Neutrophil (primary cell): Measurements from ENCODE around the gene NKD1.

Experiments used
- H3K27ac ChIP-seq: fragments of 200-600 bp; sonication (generic); 2 replicates; pipeline ENCODE4 v1.5.1; 2016; ENCODE audit warnings: mild to moderate bottlenecking, moderate library complexity
- H3K27me3 ChIP-seq: fragments of 200-600 bp; sonication (generic); 2 replicates; pipeline ENCODE4 v1.6.0; 2016; ENCODE audit warnings: mild to moderate bottlenecking
- H3K36me3 ChIP-seq: fragments of 200-600 bp; sonication (generic); 2 replicates; pipeline ENCODE4 v1.5.1; 2017
- H3K4me1 ChIP-seq, 2 experiments: fragments of 200-600 bp in 1 of 2; sonication (generic) in 1 of 2; 1 replicate in 1 of 2; 2 replicates in 1 of 2; pipeline versions ENCODE4 v1.5.1 to v1.6.1; 2013 to 2016; ENCODE audit warnings: low read depth in 1 of 2, low read length in 1 of 2, mild to moderate bottlenecking in 1 of 2, moderate library complexity in 1 of 2; ENCODE audit not compliant: control insufficient read depth in 1 of 2, insufficient read depth in 1 of 2
- H3K4me3 ChIP-seq, 2 experiments: fragments of 200-600 bp in 1 of 2; sonication (generic) in 1 of 2; 1 replicate in 1 of 2; 2 replicates in 1 of 2; pipeline ENCODE4 v1.5.1; 2013 to 2016; ENCODE audit warnings: low read depth in 1 of 2, low read length in 1 of 2, mild to moderate bottlenecking in 1 of 2, moderate library complexity in 1 of 2
- H3K9me3 ChIP-seq: fragments of 200-600 bp; sonication (generic); 2 replicates; pipeline ENCODE4 v1.5.1; 2016
- TF ChIP-seq, protein P1 (sequence below): fragments of 200-600 bp; sonication (generic); IDR thresholded peaks from 2 replicates; pipeline ENCODE4 v1.5.1; 2016; ENCODE audit warnings: antibody characterized with exemption

The NKD1 gene

GRCh38 chr16:50616386-50616785, 68.2 kb downstream of the NKD1 start:
- Histone ChIP-seq H3K4me3 (no peak overlapping the region), H3K4me1 (peaks cover 19 to 20% of the 10 kb centered on the region in 2 experiments), H3K36me3 (no peaks in the 10 kb centered on the region), H3K9me3 (no peaks in the 10 kb centered on the region), H3K27me3 (peaks cover 16% of the 10 kb centered on the region), H3K27ac (no peak overlapping the region)
- TF ChIP-seq, protein P1, sequence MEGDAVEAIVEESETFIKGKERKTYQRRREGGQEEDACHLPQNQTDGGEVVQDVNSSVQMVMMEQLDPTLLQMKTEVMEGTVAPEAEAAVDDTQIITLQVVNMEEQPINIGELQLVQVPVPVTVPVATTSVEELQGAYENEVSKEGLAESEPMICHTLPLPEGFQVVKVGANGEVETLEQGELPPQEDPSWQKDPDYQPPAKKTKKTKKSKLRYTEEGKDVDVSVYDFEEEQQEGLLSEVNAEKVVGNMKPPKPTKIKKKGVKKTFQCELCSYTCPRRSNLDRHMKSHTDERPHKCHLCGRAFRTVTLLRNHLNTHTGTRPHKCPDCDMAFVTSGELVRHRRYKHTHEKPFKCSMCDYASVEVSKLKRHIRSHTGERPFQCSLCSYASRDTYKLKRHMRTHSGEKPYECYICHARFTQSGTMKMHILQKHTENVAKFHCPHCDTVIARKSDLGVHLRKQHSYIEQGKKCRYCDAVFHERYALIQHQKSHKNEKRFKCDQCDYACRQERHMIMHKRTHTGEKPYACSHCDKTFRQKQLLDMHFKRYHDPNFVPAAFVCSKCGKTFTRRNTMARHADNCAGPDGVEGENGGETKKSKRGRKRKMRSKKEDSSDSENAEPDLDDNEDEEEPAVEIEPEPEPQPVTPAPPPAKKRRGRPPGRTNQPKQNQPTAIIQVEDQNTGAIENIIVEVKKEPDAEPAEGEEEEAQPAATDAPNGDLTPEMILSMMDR = no peak

DNA sequence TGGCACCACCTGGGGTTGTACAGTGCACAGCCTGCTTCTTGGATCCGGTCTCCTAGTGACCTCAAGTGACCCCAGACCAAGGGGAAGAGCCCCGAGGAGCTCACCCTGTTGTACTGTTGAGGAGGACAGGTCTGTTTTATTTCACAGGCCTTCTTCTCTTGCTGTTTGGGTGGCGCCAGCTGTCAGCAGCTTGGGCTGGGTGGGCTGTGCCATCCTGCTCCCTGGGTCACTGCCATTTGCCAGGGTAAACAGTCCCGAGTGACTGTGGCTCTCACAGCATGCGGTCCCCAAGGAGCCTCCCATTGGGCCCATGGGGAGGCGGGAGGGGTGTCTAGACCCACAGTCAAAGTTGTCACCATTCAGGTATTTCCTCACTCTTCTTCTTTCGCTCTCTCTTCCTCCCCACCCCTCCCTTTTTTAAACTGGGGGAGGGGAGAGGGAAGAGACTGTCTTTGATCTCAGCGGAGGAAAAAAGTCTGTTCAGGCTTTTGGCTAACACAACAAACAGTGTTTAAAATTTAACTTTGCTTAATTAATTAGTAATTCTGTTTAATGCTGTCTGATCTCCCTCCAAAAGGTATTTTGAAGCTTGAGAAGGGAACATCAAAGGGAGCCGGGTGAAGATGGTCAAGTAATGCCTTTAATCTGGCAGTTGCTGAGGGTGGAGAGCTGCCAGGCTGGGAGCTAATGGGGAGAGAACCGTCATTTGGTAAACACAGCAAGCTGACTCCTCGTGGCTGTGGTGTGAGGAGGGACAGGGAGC, 68.9 kb downstream of the NKD1 start:
- Histone ChIP-seq H3K4me1 (peaks cover 12 to 13% of the 10 kb centered on the region in 2 experiments), H3K9me3 (no peaks in the 10 kb centered on the region), H3K27me3 (peaks cover 16% of the 10 kb centered on the region), H3K27ac (no peak overlapping the region), H3K36me3 (no peaks in the 10 kb centered on the region), H3K4me3 (no peak overlapping the region)
- TF ChIP-seq, protein P1 = no peak

- Histone ChIP-seq H3K36me3 (no peaks in the 10 kb centered on the region), H3K4me1 (peaks cover 9 to 13% of the 10 kb centered on the region in 2 experiments), H3K4me3 (no peak overlapping the region), H3K27ac (no peak overlapping the region), H3K27me3 (peaks cover 15% of the 10 kb centered on the region), H3K9me3 (no peaks in the 10 kb centered on the region)
- TF ChIP-seq, protein P1 = no peak
These were observed 69.5 kb downstream of the NKD1 start for GRCh38 chr16:50617646-50618184.

- TF ChIP-seq, protein P1 = no peak
- Histone ChIP-seq H3K4me1 (peaks cover 9 to 13% of the 10 kb centered on the region in 2 experiments), H3K36me3 (no peaks in the 10 kb centered on the region), H3K4me3 (no peak overlapping the region), H3K9me3 (no peaks in the 10 kb centered on the region), H3K27ac (no peak overlapping the region), H3K27me3 (peaks cover 9% of the 10 kb centered on the region)
These were observed 70.2 kb downstream of the NKD1 start for GRCh38 chr16:50618238-50618918.

- Histone ChIP-seq H3K27ac (no peak overlapping the region), H3K4me3 (no peak overlapping the region), H3K4me1 (peaks cover 9 to 13% of the 10 kb centered on the region in 2 experiments), H3K9me3 (no peaks in the 10 kb centered on the region), H3K36me3 (no peaks in the 10 kb centered on the region), H3K27me3 (no peaks in the 10 kb centered on the region)
- TF ChIP-seq, protein P1 = no peak
These were observed 71.7 kb downstream of the NKD1 start for GRCh38 chr16:50619702-50620491.
